ENCODE results near the gene WDR72. TPM values are rescaled to one million over a fixed set of nuclear protein-coding genes. Genes with fewer than 3 reads are reported as not detected.
"Not testable (repeated sequence)": the region's sequence is repeated elsewhere in the genome, so short reads cannot be mapped to it uniquely, and the experiment has no call there.

Gene WDR72
- not detected in 2 replicates for total RNA-seq

DNA sequence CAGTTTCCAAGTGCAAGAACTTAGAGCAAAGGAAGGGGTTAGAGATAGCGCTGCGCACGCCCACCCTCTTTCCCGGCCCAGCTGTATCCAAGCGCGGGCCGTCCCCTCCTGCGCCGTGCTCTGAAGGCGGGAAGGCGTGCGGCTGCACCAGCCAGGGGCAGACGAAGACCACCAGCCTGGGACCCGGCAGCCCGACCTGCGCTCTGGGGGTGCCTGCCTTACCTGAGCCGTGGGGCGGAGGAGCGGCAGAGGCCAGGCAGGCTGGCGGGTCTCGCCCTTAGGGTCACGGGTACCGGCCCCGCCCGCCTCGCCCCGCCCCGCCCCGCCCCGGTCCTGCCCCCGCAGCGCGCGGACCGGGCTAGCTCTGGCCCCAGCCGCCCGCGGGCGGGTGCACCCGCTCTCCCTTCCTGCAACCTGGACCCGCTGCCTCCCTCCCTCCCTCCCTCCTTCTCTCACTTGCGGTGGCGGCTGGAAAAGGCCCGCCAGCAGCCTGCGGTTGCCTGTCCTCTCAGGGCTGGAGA, at the start of gene WDR72:
Gene WDR72 (minus strand): TSS at position 253 of the 521 bp plus-strand sequence. CDS start 26,514 bp downstream, outside the sequence.
- intact Hi-C loops (cut with micrococcal nuclease), result no loop called here
- Mint-ChIP-seq H3K27ac (no peak within 1 kb of the TSS), H3K9me3 (no peaks in the 10 kb centered on the region), H3K27me3 (ENCODE audit: low read depth) (peaks cover 22% of the 10 kb centered on the region), H3K4me1 (ENCODE audit: low read depth) (no peaks in the 10 kb centered on the region), H3K4me3 (ENCODE audit: low read depth) (no peak within 1 kb of the TSS), H3K36me3 (ENCODE audit: low read depth) (no peaks in the 10 kb centered on the region)
- DNase-seq (ENCODE audit: low spot score), result no peak

DNA sequence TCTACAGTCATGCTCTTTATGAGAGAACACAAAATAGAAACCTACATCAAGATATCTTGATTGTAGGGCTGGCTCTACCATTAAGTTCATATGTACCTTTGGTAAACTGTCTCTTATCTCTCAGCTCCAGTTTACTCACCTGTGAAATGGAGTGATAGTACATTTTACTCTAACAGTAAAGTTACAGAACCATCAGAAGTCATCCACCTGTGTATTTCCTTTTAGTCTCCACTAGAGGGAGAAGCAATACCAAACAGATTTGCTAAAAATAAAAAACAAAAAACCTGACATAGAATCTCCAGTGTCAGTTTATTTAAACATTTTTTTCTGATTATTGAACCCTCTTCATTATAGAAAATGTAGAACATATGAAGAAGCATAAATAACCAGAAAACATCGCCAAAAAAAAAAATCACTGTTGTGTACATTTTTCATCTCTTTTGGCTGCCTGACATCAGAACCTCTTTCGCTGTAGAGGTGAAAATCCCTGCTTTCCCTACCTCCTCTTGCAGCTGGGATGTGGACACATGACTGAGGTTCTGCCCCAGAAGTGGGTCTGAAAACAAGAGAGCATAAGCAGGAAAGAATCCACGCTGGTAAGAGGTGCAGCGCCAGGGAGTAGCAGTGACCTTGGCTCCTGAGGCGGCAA, 48.7 kb upstream of the WDR72 start:
- Mint-ChIP-seq H3K4me1 (ENCODE audit: low read depth) (no peaks in the 10 kb centered on the region), H3K9me3 (no peaks in the 10 kb centered on the region), H3K36me3 (ENCODE audit: low read depth) (no peaks in the 10 kb centered on the region), H3K27me3 (ENCODE audit: low read depth) (no peaks in the 10 kb centered on the region), H3K4me3 (ENCODE audit: low read depth) (no peak overlapping the region), H3K27ac (no peak overlapping the region)
- intact Hi-C loops (cut with micrococcal nuclease), result no loop called here
- no peak for DNase-seq (ENCODE audit: low spot score)

DNA sequence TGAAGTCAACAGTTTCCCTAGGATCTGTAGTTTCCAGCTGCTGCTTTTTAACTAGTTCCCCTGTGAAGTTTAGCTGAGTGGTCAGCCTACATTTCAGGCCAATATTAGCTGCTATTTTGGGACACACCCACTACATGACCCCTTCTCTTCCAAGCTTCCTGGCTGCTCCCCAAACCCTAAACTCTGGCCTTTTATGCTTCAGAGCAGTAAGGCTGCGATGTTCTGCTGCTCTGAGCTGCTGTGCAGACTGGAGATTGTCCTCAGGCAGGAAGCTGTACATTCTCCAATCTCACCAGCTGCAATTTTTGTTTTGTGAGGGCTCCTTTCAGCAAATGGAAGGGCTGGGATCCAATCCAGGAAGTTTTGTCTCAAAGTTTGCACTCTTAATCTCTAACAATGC, 48.0 kb upstream of the WDR72 start:
- H3K4me1 Mint-ChIP-seq (ENCODE audit: low read depth), result no peaks in the 10 kb centered on the region
- H3K9me3 Mint-ChIP-seq, result no peaks in the 10 kb centered on the region
- H3K27ac Mint-ChIP-seq, result no peak overlapping the region
- no peaks in the 10 kb centered on the region for H3K27me3 Mint-ChIP-seq (ENCODE audit: low read depth)
- H3K4me3 Mint-ChIP-seq (ENCODE audit: low read depth), result no peak overlapping the region
- no peak for DNase-seq (ENCODE audit: low spot score)
- no peaks in the 10 kb centered on the region for H3K36me3 Mint-ChIP-seq (ENCODE audit: low read depth)
- intact Hi-C loops (cut with micrococcal nuclease), result no loop called here

DNA sequence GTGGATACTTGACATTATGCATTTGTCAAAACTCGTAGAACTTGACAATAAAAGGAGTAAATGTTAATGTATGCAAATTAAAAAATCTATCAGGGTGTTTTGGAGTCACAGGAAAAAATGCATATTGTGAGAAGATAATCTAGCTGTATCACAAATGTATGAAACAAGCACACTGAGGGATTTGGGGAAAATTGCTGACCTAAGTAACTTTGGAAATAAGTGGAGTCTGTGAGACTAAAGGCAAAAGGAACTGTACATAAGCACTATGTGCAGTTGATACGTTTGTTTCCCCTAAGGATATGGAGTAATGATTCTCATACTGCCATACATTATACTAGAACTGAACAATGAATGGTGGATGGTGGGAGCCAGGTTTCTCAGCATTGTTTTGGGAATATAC, 43.2 kb upstream of the WDR72 start:
- H3K36me3 Mint-ChIP-seq (ENCODE audit: low read depth), result no peaks in the 10 kb centered on the region
- no peak overlapping the region for H3K27ac Mint-ChIP-seq
- H3K4me3 Mint-ChIP-seq (ENCODE audit: low read depth), result no peak overlapping the region
- H3K27me3 Mint-ChIP-seq (ENCODE audit: low read depth), result no peaks in the 10 kb centered on the region
- intact Hi-C loops (cut with micrococcal nuclease), result no loop called here
- H3K4me1 Mint-ChIP-seq (ENCODE audit: low read depth), result no peaks in the 10 kb centered on the region
- no peaks in the 10 kb centered on the region for H3K9me3 Mint-ChIP-seq
- DNase-seq (ENCODE audit: low spot score), result no peak

DNA sequence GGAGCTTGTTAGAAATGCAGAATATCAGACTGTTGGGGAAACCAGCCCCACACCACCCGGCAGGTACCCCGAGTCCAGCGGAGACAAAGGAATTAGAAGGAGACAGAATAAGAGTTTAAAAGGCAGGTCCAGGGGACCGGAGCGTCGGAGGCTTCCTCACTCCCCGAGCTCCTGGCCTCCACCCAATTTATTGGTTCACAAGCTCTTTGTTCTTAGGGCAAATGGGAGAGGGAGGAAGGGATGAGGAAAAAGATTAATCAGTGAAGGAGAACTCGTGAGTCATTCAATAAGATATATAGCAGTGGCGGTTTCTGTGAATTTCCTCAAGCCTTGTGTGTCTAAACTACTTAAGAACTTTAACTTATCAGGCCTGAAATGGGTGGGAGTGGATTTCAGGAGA, 32.1 kb upstream of the WDR72 start:
- Mint-ChIP-seq H3K27me3 (ENCODE audit: low read depth) (no peaks in the 10 kb centered on the region), H3K4me1 (ENCODE audit: low read depth) (no peaks in the 10 kb centered on the region), H3K4me3 (ENCODE audit: low read depth) (no peak overlapping the region), H3K27ac (no peak overlapping the region), H3K36me3 (ENCODE audit: low read depth) (no peaks in the 10 kb centered on the region), H3K9me3 (no peaks in the 10 kb centered on the region)
- DNase-seq (ENCODE audit: low spot score), result no peak
- intact Hi-C loops (cut with micrococcal nuclease), result no loop called here

DNA sequence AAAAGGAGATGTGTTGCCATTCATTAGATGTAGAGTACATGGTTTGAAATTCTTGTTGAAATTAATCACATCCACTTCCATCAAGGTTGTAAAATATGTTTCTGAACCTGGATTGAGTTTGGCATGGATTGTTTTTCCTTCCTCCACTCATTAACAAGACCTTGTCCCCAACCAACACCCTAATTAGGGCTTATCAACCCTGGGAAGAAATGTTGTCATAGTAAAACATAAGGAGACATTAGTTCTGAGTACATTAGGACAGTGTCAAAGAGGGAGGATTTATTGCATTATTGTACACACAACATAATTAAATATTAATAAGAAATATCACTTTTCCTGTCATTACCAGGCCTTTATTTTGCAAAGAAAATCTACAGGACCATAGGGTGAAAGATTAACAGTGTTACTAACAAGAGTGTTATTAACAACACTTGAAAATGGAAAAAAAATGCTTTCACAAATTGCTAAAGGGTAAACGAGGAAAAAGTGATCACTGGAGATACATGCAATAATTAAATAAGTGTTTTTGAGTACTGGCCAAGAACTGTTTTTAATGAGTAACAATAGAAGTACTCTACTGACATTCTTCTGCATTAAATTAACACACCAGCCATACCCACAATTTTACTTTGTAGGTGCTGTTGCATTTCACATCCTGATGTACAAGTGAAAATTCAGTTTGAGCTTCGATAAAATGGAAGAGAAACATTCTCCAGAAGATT, 30.4 kb upstream of the WDR72 start:
- Mint-ChIP-seq H3K27me3 (ENCODE audit: low read depth) (no peaks in the 10 kb centered on the region), H3K4me1 (ENCODE audit: low read depth) (no peaks in the 10 kb centered on the region), H3K4me3 (ENCODE audit: low read depth) (no peak overlapping the region), H3K27ac (no peak overlapping the region), H3K36me3 (ENCODE audit: low read depth) (no peaks in the 10 kb centered on the region), H3K9me3 (peaks cover 6% of the 10 kb centered on the region)
- intact Hi-C loops (cut with micrococcal nuclease), result no loop called here
- DNase-seq (ENCODE audit: low spot score), result no peak

DNA sequence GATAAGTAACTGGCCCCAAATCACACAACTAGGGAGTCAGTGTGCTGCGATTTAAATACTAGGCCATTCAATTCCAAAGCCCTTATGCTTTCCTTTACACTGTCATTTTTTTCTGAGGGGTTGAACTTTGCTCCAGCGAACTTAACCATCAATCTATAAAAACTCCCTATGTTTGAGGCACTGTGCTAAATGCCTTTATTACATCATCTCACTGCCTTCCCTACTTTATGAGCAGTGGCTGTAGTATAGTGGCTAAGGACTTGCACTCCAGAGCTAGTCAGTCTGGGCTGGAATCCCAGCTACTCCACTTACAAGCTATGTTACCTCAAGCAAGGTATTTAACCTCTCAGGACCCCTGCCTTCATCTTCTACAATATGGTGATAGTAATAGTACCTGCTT, 26.9 kb upstream of the WDR72 start:
- Mint-ChIP-seq H3K36me3 (ENCODE audit: low read depth) (no peaks in the 10 kb centered on the region), H3K27ac (no peak overlapping the region), H3K9me3 (peaks cover 25% of the 10 kb centered on the region), H3K27me3 (ENCODE audit: low read depth) (no peaks in the 10 kb centered on the region), H3K4me3 (ENCODE audit: low read depth) (no peak overlapping the region), H3K4me1 (ENCODE audit: low read depth) (no peaks in the 10 kb centered on the region)
- intact Hi-C loops (cut with micrococcal nuclease), result no loop called here
- DNase-seq (ENCODE audit: low spot score), result no peak

DNA sequence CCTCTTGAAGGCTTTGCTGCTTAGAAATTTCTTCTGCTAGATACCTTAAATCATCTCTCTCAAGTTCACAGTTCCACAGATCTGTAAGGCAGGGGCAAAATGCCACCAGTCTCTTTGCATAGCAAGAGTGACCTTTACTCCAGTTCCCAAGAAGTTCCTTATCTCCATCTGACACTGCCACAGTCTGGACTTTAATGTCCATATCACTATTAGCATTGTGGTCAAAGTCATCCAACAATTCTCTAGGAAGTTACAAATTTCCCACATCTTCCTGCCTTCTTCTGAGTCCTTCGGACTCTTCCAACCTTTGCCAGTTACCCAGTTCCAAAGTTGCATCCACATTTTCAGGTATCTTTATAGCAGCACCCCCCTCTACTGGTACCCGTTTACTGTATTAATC, 25.8 kb upstream of the WDR72 start:
- peaks cover 33% of the 10 kb centered on the region for H3K9me3 Mint-ChIP-seq
- H3K27ac Mint-ChIP-seq; H3K36me3 Mint-ChIP-seq (ENCODE audit: low read depth); intact Hi-C loops (cut with micrococcal nuclease); H3K27me3 Mint-ChIP-seq (ENCODE audit: low read depth); H3K4me3 Mint-ChIP-seq (ENCODE audit: low read depth); DNase-seq (ENCODE audit: low spot score); H3K4me1 Mint-ChIP-seq (ENCODE audit: low read depth): not testable (repeated sequence)

DNA sequence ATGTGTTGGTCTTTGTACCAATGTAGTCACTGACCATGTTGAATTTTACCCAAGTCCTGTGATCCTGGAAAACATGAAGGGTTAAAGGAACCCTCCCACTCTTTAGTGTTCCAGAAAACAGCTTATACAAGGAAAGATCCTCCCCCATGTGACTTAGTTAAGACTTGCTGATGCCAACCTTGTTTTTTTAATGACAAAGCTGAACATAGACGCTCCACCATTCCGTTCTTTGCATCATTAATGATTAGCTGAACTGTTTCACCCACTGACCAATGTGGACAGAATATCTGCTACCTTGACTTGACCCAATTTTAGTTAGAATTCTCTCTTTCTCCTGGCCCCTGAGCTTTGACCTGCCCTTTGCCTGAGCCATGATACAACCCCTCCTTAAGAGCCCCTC, 3.5 kb upstream of the WDR72 start:
- H3K9me3 Mint-ChIP-seq, result no peaks in the 10 kb centered on the region
- peaks cover 21% of the 10 kb centered on the region for H3K27me3 Mint-ChIP-seq (ENCODE audit: low read depth)
- DNase-seq (ENCODE audit: low spot score), result no peak
- no peak overlapping the region for H3K4me3 Mint-ChIP-seq (ENCODE audit: low read depth)
- no peak overlapping the region for H3K27ac Mint-ChIP-seq
- no peaks in the 10 kb centered on the region for H3K36me3 Mint-ChIP-seq (ENCODE audit: low read depth)
- H3K4me1 Mint-ChIP-seq (ENCODE audit: low read depth), result no peaks in the 10 kb centered on the region
- intact Hi-C loops (cut with micrococcal nuclease), result no loop called here

DNA sequence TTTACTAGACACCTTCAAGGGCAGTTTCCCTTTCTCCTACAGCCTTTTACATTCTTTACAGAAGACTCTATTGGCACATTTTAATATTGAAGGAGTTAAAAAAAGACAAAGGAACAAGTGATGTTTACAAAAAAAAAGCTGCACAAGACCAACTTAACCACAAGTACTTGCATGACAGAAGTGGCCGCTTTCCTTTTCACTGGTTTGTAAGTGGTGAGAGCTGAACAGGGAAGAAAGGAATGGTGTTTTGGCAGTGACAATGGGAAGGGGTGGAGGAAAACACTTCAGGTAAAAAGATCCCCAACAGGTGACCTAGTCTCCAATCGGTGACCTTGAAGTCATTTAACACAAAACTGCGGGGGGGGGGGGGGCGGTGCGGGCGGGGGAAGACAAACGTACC, 1.1 kb downstream of the WDR72 start:
- Mint-ChIP-seq H3K4me3 (ENCODE audit: low read depth) (no peak overlapping the region), H3K27ac (no peak overlapping the region), H3K27me3 (ENCODE audit: low read depth) (peaks cover 22% of the 10 kb centered on the region), H3K36me3 (ENCODE audit: low read depth) (no peaks in the 10 kb centered on the region), H3K4me1 (ENCODE audit: low read depth) (no peaks in the 10 kb centered on the region), H3K9me3 (no peaks in the 10 kb centered on the region)
- DNase-seq (ENCODE audit: low spot score), result no peak
- intact Hi-C loops (cut with micrococcal nuclease), result no loop called here

DNA sequence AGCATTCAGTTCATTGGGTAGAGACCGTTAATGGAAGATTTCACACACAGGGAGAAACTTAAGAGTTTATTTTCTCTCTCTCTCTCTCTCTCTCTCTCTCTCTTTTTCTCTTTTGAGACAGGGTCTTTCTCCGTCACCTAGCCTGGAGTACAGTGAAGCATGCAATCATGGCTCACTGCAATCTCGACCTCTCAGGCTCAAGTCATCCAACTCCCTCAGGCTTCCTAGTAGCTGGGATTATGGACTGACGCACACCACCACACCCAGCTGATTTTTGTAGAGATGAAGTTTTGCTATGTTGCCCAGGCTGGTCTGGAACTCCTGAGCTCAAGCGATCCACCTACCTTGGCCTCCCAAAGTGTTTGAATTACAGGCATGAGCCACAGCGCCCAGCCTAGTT, 1.6 kb downstream of the WDR72 start:
- Mint-ChIP-seq H3K4me3 (ENCODE audit: low read depth) (no peak overlapping the region), H3K27ac (no peak overlapping the region), H3K9me3 (no peaks in the 10 kb centered on the region), H3K36me3 (ENCODE audit: low read depth) (no peaks in the 10 kb centered on the region), H3K4me1 (ENCODE audit: low read depth) (no peaks in the 10 kb centered on the region), H3K27me3 (ENCODE audit: low read depth) (peaks cover 22% of the 10 kb centered on the region)
- intact Hi-C loops (cut with micrococcal nuclease), result no loop called here
- DNase-seq (ENCODE audit: low spot score), result no peak

DNA sequence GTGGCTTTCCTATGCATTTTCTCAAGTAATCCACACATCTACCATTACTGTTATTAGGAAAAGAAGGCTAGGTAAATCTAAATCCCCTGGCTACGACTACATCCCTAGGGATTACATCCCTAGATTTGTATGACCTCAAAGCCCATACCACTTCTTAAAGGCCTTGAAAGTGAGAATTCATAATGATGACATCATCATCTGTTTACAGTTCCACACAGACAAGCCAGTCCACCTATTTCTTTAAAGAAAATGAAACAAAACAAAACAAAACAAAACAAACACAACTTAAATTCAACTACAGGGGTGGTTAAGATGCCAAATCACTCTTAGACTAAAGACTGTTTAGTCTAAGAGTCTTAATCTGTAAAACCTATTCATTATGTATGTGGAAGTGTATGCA, 5.7 kb downstream of the WDR72 start:
- no peak overlapping the region for H3K4me3 Mint-ChIP-seq (ENCODE audit: low read depth)
- peaks cover 7% of the 10 kb centered on the region for H3K27me3 Mint-ChIP-seq (ENCODE audit: low read depth)
- no peak overlapping the region for H3K27ac Mint-ChIP-seq
- no peaks in the 10 kb centered on the region for H3K4me1 Mint-ChIP-seq (ENCODE audit: low read depth)
- no peak for DNase-seq (ENCODE audit: low spot score)
- H3K9me3 Mint-ChIP-seq, result no peaks in the 10 kb centered on the region
- intact Hi-C loops (cut with micrococcal nuclease), result no loop called here
- H3K36me3 Mint-ChIP-seq (ENCODE audit: low read depth), result no peaks in the 10 kb centered on the region

DNA sequence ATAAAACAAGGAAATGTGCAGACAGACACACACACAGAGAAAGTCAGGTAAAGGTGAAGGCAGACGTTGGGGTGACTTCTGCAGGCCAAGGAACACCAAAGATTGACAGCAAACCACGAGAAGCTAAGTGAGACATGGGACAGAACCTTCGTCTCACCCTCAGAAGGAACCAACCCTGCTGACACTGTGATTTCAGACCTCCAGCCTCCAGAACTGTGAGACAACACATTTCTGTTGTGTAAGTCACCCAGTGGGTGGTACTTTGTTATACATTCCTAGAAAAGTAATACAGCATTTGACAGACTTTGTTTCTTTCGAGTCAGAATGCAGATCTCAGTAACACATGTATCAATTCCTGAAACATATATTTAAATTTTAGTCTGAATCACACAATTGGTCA, 7.1 kb downstream of the WDR72 start:
- no peak for DNase-seq (ENCODE audit: low spot score)
- H3K27me3 Mint-ChIP-seq (ENCODE audit: low read depth), result no peaks in the 10 kb centered on the region
- H3K9me3 Mint-ChIP-seq, result no peaks in the 10 kb centered on the region
- intact Hi-C loops (cut with micrococcal nuclease), result no loop called here
- H3K4me1 Mint-ChIP-seq (ENCODE audit: low read depth), result no peaks in the 10 kb centered on the region
- H3K36me3 Mint-ChIP-seq (ENCODE audit: low read depth), result no peaks in the 10 kb centered on the region
- H3K4me3 Mint-ChIP-seq (ENCODE audit: low read depth), result no peak overlapping the region
- H3K27ac Mint-ChIP-seq, result no peak overlapping the region
